MG63 (cell line): ENCODE results near the gene RASSF1. TPM values are rescaled to one million over a fixed set of nuclear protein-coding genes. Genes with fewer than 3 reads are reported as not detected.

Source experiments
- DNase-seq: peaks from one replicate; pipeline ENCODE4 v3.0.0-alpha.2; 2020
- H3K27me3 ChIP-seq: fragments of 250-450 bp; sonication (Bioruptor Pico); 2 replicates; pipeline ENCODE4 v1.5.1; 2020; ENCODE audit warnings: mild to moderate bottlenecking, moderate library complexity
- H3K36me3 ChIP-seq: fragments of 250-450 bp; sonication (Bioruptor Pico); 2 replicates; pipeline ENCODE4 v1.5.1; 2020; ENCODE audit warnings: mild to moderate bottlenecking, moderate library complexity
- H3K4me3 ChIP-seq: fragments of 250-450 bp; sonication (Bioruptor Pico); 2 replicates; pipeline ENCODE4 v1.5.1; 2020; ENCODE audit warnings: mild to moderate bottlenecking, moderate library complexity
- H3K9me3 ChIP-seq: fragments of 250-450 bp; sonication (Bioruptor Pico); 2 replicates; pipeline ENCODE4 v1.5.1; 2020; ENCODE audit warnings: mild to moderate bottlenecking, moderate library complexity
- total RNA-seq: library from RNA; depleted of rRNA; stranded (reverse); fragments of >200 nt; shearing (Covaris generic); gene quantifications from 2 replicates; pipeline ENCODE4 v1.2.3, GENCODE V29; 2014; ENCODE audit warnings: low replicate concordance

Gene RASSF1
- total RNA-seq, 1 experiment from 2014 or later: 42.0 TPM

DNA sequence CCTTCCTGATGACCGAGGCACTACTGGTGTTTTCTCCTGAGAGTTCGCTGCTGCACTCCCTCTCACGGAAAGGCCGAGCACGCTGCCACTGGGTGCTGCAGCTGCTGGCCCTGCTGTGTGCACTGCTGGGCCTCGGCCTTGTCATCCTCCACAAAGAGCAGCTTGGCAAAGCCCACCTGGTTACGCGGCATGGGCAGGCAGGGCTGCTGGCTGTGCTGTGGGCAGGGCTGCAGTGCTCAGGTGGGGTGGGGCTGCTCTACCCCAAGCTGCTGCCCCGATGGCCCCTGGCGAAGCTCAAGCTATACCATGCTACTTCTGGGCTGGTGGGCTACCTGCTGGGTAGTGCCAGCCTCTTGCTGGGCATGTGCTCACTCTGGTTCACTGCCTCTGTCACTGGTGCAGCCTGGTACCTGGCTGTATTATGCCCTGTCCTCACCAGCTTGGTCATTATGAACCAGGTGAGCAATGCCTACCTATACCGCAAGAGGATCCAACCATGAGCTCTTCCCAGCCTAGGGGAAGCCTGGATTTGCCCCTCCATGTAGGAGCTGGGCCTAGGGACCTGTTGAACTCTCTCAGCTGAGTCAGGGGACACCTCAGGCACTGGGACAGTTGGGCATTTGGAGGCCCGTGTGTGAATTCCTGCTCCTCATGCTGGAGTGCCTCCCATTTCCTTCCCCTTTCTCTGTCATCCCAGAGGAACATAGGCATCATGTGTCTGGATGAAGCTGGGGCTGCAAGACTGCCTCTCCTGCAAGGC is 12.8 kb upstream of the RASSF1 start:
- Histone ChIP-seq H3K9me3 (no peaks in the 10 kb centered on the region), H3K4me3 (no peak overlapping the region), H3K27me3 (no peaks in the 10 kb centered on the region), H3K36me3 (peaks cover 35% of the 10 kb centered on the region)
- DNase-seq: no peak

DNA sequence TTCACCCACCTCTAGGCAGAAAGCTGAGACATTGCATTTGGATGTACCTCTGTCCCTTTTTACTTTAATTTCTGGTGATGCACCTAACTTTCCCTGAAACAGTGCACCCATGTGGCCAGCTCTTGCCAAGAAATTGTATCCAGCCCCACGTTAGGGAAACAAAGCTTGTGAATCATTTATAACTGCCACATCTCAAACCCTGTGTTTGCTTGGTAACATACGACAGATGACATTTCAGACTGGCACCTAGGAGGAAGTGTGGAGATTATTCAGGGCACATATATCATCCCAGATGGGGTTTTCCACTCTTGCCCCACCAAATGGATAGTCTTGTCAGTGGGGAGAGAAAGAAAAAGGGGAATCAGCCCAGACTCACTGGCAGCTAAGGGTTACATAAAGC is 12.1 kb upstream of the RASSF1 start:
- no peaks in the 10 kb centered on the region for H3K9me3 ChIP-seq
- peaks cover 32% of the 10 kb centered on the region for H3K36me3 ChIP-seq
- H3K27me3 ChIP-seq: no peaks in the 10 kb centered on the region
- no peak overlapping the region for H3K4me3 ChIP-seq
- no peak for DNase-seq

DNA sequence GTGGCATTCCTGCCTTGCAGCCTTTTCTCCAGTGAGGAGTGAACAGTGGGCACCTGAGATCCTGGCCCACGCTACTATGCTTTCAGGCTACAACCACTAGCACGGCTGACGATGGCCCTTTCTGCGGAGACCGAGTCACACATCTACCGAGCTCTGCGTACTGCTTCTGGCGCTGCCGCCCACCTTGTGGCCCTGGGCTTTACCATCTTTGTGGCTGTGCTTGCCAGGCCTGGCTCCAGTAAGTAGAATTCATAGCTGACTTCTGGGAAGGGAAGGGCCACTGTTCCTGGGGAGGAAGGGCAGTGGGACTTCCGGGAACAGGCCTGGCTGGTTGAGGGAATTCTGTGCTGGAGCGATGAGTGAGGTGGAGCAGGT is 10.7 kb upstream of the RASSF1 start:
- Histone ChIP-seq H3K27me3 (no peaks in the 10 kb centered on the region), H3K4me3 (peak overlapping the region; percentile 93), H3K36me3 (peaks cover 24% of the 10 kb centered on the region), H3K9me3 (no peaks in the 10 kb centered on the region)
- no peak for DNase-seq

DNA sequence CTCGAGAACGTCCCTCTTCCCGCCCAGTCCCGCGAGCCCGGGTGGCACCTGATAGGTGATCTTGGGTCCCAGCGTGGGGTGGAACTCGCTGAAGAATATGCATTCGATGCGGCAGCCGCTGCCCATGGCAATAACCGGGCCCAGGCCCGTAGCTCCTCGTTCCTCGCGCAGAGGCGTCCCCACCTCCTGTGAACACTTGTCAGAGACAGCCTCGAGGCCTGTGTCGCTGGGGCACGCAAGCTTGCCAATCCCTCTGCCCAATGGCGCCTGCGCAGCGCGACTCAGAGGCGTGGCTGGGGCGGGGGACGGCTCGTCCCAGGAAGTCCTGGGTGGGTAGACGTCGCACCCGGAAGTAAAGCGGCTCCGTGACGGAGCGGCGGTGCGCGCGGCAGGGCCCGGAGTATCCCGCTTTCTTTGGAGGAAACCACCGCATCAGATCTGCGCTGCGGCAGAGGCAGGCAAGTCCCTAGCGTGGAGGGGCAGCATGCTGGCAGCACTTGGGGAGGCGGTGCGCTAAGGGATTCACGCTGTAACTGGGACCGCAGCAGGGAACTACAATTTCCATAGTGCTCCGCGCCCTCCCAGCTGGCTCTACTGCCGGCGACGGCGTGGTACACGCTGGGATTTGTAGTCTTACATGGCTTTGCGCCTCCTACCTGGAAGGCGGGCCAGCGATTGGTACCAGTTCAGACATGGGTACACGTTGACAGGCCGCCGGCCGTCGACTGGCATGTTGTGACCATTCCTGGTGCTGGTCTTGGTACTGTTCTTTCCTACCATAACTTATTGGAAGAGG is 10.1 kb upstream of the RASSF1 start, which contains the start of the genes CYB561D2 and NPRL2:
TSS of gene CYB561D2 (plus strand) at position 336 of the 796 bp plus-strand sequence. CDS start 572 bp downstream, outside the sequence.
TSS of gene NPRL2 (minus strand) at position 249 of the 796 bp plus-strand sequence. CDS start at position 126, 123 bp downstream.
- peaks cover 18% of the 10 kb centered on the region for H3K36me3 ChIP-seq
- H3K27me3 ChIP-seq: no peaks in the 10 kb centered on the region
- H3K4me3 ChIP-seq: peak within 1 kb of the TSS; percentile 93
- DNase-seq: peak; percentile 89
- no peaks in the 10 kb centered on the region for H3K9me3 ChIP-seq

DNA sequence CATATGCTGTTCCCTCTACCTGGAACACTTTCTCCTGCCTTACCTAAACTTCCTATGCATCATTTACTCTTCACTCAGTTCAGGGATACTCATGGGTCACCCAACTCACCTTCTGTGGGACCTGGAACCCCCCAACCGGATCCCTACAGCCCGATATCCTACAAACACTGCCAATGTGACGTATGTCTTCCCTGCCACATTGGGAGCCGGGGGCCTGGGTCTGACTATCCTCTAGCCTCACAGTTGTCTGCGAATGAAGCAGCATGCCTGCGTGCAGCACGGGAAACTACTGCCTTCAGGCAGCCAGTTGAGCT is 9.5 kb upstream of the RASSF1 start:
- DNase-seq: no peak
- H3K9me3 ChIP-seq: no peaks in the 10 kb centered on the region
- H3K36me3 ChIP-seq: peaks cover 17% of the 10 kb centered on the region
- no peaks in the 10 kb centered on the region for H3K27me3 ChIP-seq
- H3K4me3 ChIP-seq: peak overlapping the region; percentile 93

DNA sequence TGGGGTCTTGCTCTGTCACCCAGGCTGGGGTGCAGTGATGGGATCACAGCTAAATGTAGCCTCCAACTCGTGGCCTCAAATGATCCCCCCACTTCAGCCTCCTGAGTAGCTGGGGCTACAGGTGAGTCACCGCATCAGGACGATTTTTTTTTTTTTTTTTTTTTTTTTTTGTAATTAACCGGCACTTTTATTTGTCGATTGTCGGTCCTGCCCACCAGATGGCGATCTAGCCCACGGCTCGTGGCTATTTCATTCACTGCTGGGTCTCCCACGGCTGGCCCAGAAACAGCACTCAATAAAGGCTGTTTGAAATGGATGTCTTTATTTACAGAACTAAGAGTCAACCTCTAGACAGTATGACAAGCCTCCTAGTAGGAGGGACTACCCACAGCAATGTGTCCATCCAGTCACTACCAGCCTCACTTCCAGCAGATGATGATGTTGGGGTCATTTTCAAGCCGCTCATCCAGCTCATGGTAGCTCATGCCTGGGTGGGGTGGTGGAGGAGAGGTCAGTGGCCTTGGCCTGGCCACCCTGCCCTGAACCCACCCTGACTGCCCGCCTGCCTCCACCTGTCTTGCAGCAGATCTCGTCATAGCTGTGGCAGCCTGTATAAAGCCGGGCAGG is 6.7 kb upstream of the RASSF1 start:
- no peak overlapping the region for H3K4me3 ChIP-seq
- H3K36me3 ChIP-seq: peaks cover 6% of the 10 kb centered on the region
- no peaks in the 10 kb centered on the region for H3K9me3 ChIP-seq
- no peaks in the 10 kb centered on the region for H3K27me3 ChIP-seq
- DNase-seq: peak; percentile 52

DNA sequence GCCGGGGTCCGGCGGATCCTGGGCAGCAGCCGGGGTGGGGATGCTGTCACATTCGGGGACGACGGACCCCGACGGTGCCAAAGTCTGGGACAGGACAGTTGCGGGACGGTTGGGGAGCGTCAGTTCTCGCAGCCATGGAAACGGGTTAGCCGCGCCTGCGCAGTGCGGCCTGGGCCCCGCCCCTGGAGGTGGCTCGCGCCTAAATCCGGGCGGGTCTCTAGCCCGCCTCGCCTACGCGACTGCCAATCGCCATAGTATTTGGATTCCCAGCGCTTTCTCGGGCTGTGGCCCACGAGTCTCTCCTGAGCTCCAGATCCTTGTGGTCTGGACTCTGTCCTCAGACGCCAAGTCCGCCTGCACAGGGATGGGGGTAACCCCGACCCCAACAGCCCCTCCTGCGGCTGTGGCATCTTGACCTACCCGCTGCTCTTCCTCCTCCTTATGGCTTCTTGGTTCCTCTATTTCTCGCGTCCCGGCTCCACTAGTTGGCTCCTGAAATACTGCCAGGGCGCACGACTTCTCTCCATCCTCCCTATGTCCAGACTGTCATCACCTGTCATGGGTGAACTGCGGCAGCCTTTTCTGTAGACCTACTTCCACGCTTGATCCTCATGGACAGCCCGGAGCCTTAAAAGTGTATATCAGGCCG is 5.1 kb upstream of the RASSF1 start, which contains the start of gene ZMYND10:
TSS of gene ZMYND10 (minus strand) at position 147 of the 649 bp plus-strand sequence. CDS start 153 bp downstream, outside the sequence.
- Histone ChIP-seq H3K27me3 (no peaks in the 10 kb centered on the region), H3K4me3 (no peak within 1 kb of the TSS), H3K36me3 (no peaks in the 10 kb centered on the region; the same call in 1 of the 2 replicates), H3K9me3 (no peaks in the 10 kb centered on the region)
- DNase-seq: no peak

DNA sequence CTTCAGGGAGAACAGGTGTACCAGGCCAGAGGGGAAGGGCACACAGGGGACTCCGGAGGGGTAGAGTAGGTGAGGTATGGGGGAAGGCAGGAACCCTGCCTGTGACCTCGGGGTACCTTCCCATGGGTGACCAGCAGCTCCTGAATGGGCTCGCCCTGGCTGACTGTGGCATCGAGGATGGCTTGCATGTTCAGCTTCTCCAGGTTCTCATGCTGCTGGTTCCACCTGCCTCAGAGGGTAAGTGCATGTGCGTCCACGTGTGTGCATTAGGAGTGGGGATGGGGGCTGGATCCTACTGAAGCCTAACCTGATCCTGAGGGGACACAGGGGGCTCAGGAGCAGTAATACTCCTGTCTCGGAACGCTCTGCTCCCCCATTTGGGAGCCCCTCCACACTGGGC is 4.4 kb upstream of the RASSF1 start:
- Histone ChIP-seq H3K27me3 (no peaks in the 10 kb centered on the region), H3K9me3 (no peaks in the 10 kb centered on the region), H3K36me3 (no peaks in the 10 kb centered on the region; the same call in 1 of the 2 replicates), H3K4me3 (no peak overlapping the region)
- DNase-seq: no peak

DNA sequence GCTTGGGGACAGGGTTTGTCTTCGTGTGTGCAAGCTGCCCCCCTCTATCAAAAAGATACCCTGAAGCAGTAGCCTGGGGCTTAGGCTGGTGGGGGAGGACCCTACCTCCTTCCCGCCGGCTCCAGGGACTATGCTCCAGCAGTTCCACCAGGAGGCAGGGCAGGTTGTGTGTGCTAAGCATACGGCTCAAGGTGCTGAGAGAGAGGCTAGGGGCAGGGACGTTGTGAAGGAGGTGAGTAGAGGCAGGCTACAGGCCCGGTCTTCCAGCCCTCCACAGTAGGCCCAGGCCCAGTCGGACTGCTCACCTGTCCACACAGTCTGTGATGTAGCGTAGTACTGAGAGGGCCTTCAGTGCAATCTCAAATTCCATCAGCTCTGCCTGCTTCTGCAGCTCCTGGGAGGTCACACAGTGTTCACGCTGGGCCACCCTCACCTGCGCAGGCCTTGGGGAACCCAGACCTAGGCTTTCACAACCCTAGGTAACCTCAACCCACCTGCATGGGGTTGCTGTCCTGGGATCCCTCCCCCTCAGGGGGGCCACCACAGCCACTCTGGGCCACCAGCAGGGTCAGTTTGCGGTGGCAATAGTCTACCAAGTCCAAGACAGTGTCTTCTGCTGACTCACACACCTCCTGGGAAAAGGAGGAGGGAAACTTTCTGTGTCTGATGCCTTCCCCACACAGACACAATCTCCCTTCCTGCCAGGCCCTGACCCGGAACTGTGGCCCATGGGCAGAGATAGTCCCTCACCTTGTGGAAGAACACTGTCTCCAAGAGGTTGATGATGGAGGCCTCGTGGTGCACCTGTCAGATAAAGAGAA is 2.4 kb upstream of the RASSF1 start:
- no peaks in the 10 kb centered on the region; the same call in 1 of the 2 replicates for H3K36me3 ChIP-seq
- no peak for DNase-seq
- no peak overlapping the region for H3K4me3 ChIP-seq

DNA sequence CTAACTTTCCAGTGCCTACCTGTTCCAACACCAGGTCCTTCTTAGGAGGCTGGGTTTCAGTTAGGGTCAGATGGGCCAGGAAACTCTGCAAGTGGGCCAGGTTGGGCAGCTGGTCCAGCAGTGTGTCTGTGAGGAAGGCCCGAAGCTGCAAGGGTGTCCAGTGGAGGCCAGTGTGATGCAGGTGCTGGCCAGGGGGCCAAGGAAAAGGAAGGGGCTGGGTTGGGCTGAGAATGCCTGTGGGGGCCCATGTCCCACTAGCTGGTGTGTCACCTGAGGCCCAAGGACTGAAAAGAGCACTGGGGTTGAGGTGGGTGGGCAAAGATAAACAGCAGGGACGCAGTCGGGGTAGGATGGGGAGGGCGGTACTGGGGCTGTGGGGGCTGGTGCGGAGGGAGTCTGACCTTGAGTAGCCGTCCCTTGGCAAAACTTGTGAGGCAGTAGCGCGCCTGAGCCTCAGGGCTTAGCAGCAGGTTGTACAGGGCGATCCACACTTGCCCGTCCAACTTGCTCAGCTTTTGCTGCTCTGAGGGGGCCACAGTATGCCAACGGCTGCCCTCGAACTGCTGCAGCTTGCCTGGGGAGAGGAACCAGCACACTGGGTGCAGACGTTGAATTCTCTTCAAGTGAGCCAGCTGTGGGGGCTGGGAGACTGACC is 1.5 kb upstream of the RASSF1 start:
- no peak overlapping the region for H3K4me3 ChIP-seq
- H3K9me3 ChIP-seq: no peaks in the 10 kb centered on the region
- 0 out of 2 replicates have a peak, but pooled peaks cover 2% of the 10 kb centered on the region for H3K36me3 ChIP-seq
- H3K27me3 ChIP-seq: no peaks in the 10 kb centered on the region
- no peak for DNase-seq

More for the DNA sequence above, 2.4 kb upstream of the RASSF1 start:
- Histone ChIP-seq H3K27me3 (no peaks in the 10 kb centered on the region), H3K9me3 (no peaks in the 10 kb centered on the region)

DNA sequence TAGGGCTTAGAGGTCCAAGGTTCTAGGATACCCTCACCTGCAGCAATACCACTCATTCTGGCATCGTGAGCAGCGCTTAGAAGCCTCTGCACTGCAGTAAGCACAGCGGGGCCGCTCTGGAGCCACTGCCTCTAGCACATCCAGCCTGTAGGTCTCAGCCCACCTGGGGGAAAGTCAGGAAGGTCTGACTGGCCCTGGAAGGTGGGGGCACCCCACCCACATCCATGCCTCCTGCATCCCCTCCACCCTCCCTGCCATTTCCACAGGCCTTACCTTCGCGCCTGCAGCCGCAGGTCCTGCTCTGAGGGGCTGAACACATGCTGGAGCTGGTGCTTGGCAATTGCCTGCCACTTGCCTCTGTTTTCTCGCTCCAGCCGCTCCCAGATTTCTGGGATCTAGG is 901 bp upstream of the RASSF1 start:
- DNase-seq: no peak
- H3K9me3 ChIP-seq: no peaks in the 10 kb centered on the region
- no peak overlapping the region for H3K4me3 ChIP-seq
- H3K36me3 ChIP-seq: peaks cover 5% of the 10 kb centered on the region
- no peaks in the 10 kb centered on the region for H3K27me3 ChIP-seq

DNA sequence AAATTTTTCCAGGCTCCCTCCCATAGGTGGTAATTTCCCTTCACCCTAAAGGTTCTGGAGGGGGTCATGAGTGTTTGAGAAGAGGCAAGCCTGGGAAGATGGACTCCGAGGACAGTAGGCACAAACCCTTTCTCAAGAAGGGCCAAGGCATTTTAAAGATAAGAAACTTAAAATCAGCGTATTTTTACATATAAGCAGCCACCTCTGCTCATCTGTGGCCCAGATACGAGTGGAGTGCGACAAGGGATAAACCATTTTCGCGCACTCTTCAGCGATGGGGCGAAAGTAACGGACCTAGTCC is 539 bp downstream of the RASSF1 start:
- H3K36me3 ChIP-seq: peaks cover 15% of the 10 kb centered on the region
- DNase-seq: no peak

DNA sequence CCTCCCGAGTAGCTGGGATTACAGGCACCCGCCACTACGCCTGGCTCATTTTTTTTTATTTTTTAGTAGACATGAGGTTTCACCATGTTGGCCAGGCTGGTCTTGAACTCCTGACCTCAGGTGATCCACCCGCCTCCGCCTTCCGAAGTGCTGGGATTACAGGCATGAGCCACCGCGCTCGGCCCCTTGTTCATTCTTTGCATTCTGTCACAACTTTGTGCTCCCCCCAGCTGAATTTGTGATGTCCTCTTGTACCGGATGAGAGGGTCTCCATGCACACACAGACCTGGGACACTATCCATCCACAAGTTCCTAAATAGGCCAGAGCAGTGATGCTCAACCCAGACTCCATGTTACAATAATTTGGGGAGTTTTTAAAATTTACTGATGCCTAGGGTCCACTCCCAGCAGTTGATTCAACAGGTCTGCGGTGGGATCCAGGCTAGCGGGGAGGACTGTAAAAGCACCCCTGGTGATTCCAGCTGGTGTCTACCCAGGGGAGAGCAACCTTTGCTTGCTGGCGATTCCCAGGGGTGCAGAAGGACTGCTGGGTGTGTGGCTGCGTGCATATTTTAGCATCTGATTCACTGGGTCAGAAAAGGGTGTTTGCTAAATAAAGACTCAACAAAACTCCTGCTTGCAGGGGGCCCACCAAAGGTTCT is 1.0 kb downstream of the RASSF1 start:
- Histone ChIP-seq H3K4me3 (peak overlapping the region; percentile 50), H3K36me3 (peaks cover 15% of the 10 kb centered on the region), H3K9me3 (no peaks in the 10 kb centered on the region), H3K27me3 (no peaks in the 10 kb centered on the region)
- no peak for DNase-seq

More for the DNA sequence above, 539 bp downstream of the RASSF1 start:
- Histone ChIP-seq H3K9me3 (no peaks in the 10 kb centered on the region), H3K27me3 (no peaks in the 10 kb centered on the region), H3K4me3 (peak overlapping the region; percentile 50)

DNA sequence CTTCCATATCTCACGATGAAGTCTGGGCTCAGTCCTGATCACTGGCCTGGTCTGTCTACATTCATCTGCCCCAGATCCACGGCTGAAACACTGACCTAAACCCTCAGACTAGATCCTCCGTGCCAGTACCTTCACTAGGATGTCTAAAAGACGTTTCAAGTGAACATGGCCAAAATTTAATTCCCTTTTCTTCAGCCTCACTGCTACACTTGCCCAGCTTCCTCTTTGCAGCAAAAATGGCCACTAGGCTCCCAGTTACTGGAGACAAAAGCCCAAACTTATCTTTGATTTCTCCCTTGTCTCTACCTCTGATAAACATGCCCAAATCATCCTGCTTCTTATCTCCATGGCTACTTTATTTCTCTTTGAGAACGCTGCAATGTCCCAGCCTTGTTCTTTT is 1.7 kb downstream of the RASSF1 start:
- no peak for DNase-seq
- Histone ChIP-seq H3K4me3 (no peak overlapping the region), H3K9me3 (no peaks in the 10 kb centered on the region), H3K36me3 (peaks cover 22% of the 10 kb centered on the region), H3K27me3 (no peaks in the 10 kb centered on the region)

DNA sequence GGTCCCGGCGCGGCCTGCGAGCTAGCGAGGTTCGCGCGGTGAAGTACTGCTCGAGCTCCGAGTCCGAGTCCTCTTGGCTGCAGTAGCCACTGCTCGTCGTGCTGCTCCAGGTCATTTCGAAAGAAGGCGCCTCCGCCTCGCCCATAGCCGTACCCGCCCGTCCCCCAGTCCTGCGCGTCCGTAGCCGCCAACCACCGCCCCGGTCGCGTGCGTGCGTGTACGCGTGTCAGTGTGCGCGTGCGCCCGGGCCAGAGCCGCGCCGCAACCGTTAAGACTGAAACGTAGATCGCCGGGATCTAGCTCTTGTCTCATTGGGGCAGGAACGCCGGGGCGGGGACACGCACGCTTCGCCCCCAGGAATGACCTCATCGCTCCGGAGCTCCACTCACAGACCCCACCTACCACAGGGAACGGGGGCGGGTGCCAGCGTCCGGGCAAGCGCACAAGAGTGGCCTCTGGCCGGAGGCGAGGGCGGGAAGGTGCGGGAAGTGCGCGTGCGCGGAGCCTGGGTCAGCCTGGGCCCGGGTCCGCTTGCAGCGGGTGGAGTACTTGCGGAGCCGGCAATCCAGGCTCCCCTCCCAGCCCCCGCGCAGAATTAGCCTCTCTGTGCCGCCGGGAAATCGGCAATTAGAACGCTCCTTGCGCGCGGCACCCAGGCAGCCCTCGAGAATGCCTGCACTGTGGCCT is 3.3 kb downstream of the RASSF1 start:
- Histone ChIP-seq H3K27me3 (no peaks in the 10 kb centered on the region), H3K36me3 (peaks cover 24% of the 10 kb centered on the region), H3K9me3 (no peaks in the 10 kb centered on the region), H3K4me3 (peak overlapping the region; percentile 87)
- peak; percentile 98 for DNase-seq
